ENCODE results near the gene MAS1L. TPM values are rescaled to one million over a fixed set of nuclear protein-coding genes. Genes with fewer than 3 reads are reported as not detected.

MAS1L gene
- total RNA-seq, 1 donor from 2014 or later = not detected

- peak; percentile 17 for DNase-seq (ENCODE audit: low spot score)
Observed at GRCh38 chr6:29510202-29510601, 22.4 kb upstream of the MAS1L start.

- DNase-seq (ENCODE audit: low spot score) = peak; percentile 5
Observed at GRCh38 chr6:29509711-29510110, 22.0 kb upstream of the MAS1L start.

- peak; percentile 15 for DNase-seq (ENCODE audit: low spot score)
Observed at GRCh38 chr6:29509239-29509638, 21.5 kb upstream of the MAS1L start.

GRCh38 chr6:29507319-29507718 is 19.6 kb upstream of the MAS1L start:
- no peak for DNase-seq (ENCODE audit: low spot score)

GRCh38 chr6:29506446-29507067 is 18.8 kb upstream of the MAS1L start:
- no peak for DNase-seq (ENCODE audit: low spot score)

GRCh38 chr6:29505808-29506207 is 18.1 kb upstream of the MAS1L start:
- DNase-seq (ENCODE audit: low spot score) = no peak

GRCh38 chr6:29504961-29505360 is 17.2 kb upstream of the MAS1L start:
- no peak for DNase-seq (ENCODE audit: low spot score)

- DNase-seq (ENCODE audit: low spot score) = no peak
Observed at GRCh38 chr6:29502597-29502996, 14.8 kb upstream of the MAS1L start.

- no peak for DNase-seq (ENCODE audit: low spot score)
Observed at GRCh38 chr6:29502181-29502580, 14.4 kb upstream of the MAS1L start.

- DNase-seq (ENCODE audit: low spot score) = no peak
Observed at GRCh38 chr6:29501106-29501505, 13.3 kb upstream of the MAS1L start.

GRCh38 chr6:29500594-29500993 is 12.8 kb upstream of the MAS1L start:
- DNase-seq (ENCODE audit: low spot score) = no peak

- no peak for DNase-seq (ENCODE audit: low spot score)
Observed at GRCh38 chr6:29499704-29500103, 11.9 kb upstream of the MAS1L start.

GRCh38 chr6:29496961-29497360 is 9.2 kb upstream of the MAS1L start:
- no peak for DNase-seq (ENCODE audit: low spot score)

- DNase-seq (ENCODE audit: low spot score) = no peak
Observed at GRCh38 chr6:29495571-29495970, 7.8 kb upstream of the MAS1L start.

- no peak for DNase-seq (ENCODE audit: low spot score)
Observed at GRCh38 chr6:29494131-29494530, 6.4 kb upstream of the MAS1L start.

GRCh38 chr6:29493261-29493660 is 5.5 kb upstream of the MAS1L start:
- no peak for DNase-seq (ENCODE audit: low spot score)

- no peak for DNase-seq (ENCODE audit: low spot score)
Observed at GRCh38 chr6:29491574-29491973, 3.8 kb upstream of the MAS1L start.

GRCh38 chr6:29490552-29490951 is 2.8 kb upstream of the MAS1L start:
- DNase-seq (ENCODE audit: low spot score) = no peak

- no peak for DNase-seq (ENCODE audit: low spot score)
Observed at GRCh38 chr6:29490055-29490454, 2.3 kb upstream of the MAS1L start.

- no peak for DNase-seq (ENCODE audit: low spot score)
Observed at GRCh38 chr6:29489286-29489685, 1.5 kb upstream of the MAS1L start.

- DNase-seq (ENCODE audit: low spot score) = no peak
Observed at GRCh38 chr6:29488874-29489273, 1.1 kb upstream of the MAS1L start.

GRCh38 chr6:29487131-29487530 is 625 bp downstream of the MAS1L start:
- DNase-seq (ENCODE audit: low spot score) = no peak

GRCh38 chr6:29486577-29486976 is 1.2 kb downstream of the MAS1L start:
- DNase-seq (ENCODE audit: low spot score) = no peak

GRCh38 chr6:29483735-29484134 is 4.0 kb downstream of the MAS1L start:
- no peak for DNase-seq (ENCODE audit: low spot score)
